ENCODE results near the gene PDGFRB. TPM values are rescaled to one million over a fixed set of nuclear protein-coding genes. Genes with fewer than 3 reads are reported as not detected.

PDGFRB gene
- total and polyA plus RNA-seq, 2 of the 8 experiments (the other 6 are each of a cell fraction or from before 2014, with no cell fraction given) = 4.2 to 13.7 TPM

GRCh38 chr5:150116667-150117400 lies 38.8 kb downstream of the PDGFRB start:
- POLR2A ChIA-PET (ENCODE audit: partially characterized antibody) = no interaction called here
- Histone ChIP-seq H4K5ac (ENCODE audit: insufficient read length, low read depth, low read length) (no peak overlapping the region), H3K9me3 (ENCODE audit: insufficient read depth in 2 of 2, low read depth in 1 of 2, low read length in 1 of 2) (no peaks in the 10 kb centered on the region)
- no peak for TF ChIP-seq SIX5 (IDR thresholded peaks at IDR 0.05; ENCODE audit: low read depth, low read length)
- no peak for TF ChIP-seq NRF1 (IDR thresholded peaks at IDR 0.05; ENCODE audit: low read depth, low read length)
- TF ChIP-seq RAD21 (IDR thresholded peaks at IDR 0.05 in 1 of 2, conservative IDR thresholded peaks at IDR 0.05 in 1 of 2; ENCODE audit: low read depth in 2 of 2, low read length in 2 of 2) = no peak
- no peak for TF ChIP-seq CHD2 (IDR thresholded peaks at IDR 0.05; ENCODE audit: low read length)
- no peak for TF ChIP-seq HDAC6 (IDR thresholded peaks at IDR 0.05; ENCODE audit: low read depth, low read length)
- no peak for TF ChIP-seq ASH2L (IDR thresholded peaks at IDR 0.05; ENCODE audit: low read length)
- TF ChIP-seq JUN (IDR thresholded peaks at IDR 0.05; ENCODE audit: low read depth, low read length) = no peak
- TF ChIP-seq SP2 (IDR thresholded peaks at IDR 0.05; ENCODE audit: low read length) = no peak
- no peak for TF ChIP-seq ATF3 (IDR thresholded peaks at IDR 0.05; ENCODE audit: insufficient read depth, low read depth, low read length)
- TF ChIP-seq TEAD4 (IDR thresholded peaks at IDR 0.05; ENCODE audit: low read depth, low read length) = no peak
- TF ChIP-seq EP300 (IDR thresholded peaks at IDR 0.05; ENCODE audit: borderline replicate concordance in 1 of 2, low read depth in 2 of 2, low read length in 2 of 2) = no peak
- no peak for TF ChIP-seq BACH1 (IDR thresholded peaks at IDR 0.05; ENCODE audit: low read length)
- TF ChIP-seq CEBPB (IDR thresholded peaks at IDR 0.05; ENCODE audit: low read depth, low read length) = no peak

More at GRCh38 chr5:150116667-150117400, 38.8 kb downstream of the PDGFRB start:
- Histone ChIP-seq H2BK120ac (replicated peaks; ENCODE audit: low read depth, low read length) (no peak overlapping the region), H3K79me2 (ENCODE audit: control insufficient read depth in 1 of 2, insufficient read depth in 2 of 2, low read length in 2 of 2) (no peaks in the 10 kb centered on the region), H3K23me2 (ENCODE audit: low read depth, low read length) (no peaks in the 10 kb centered on the region), H3K9ac (replicated peaks in 1 of 4; ENCODE audit: extremely low read depth in 1 of 4, low read depth in 3 of 4, low read length in 3 of 4) (no peak overlapping the region), H2AFZ (ENCODE audit: low read length) (no peak overlapping the region), H3K27me3 (replicated peaks in 1 of 4; ENCODE audit: control insufficient read depth in 3 of 4, extremely low read depth in 1 of 4, insufficient read depth in 3 of 4, low read length in 3 of 4) (no peaks in the 10 kb centered on the region), H4K91ac (replicated peaks; ENCODE audit: insufficient read length, low read length) (no peak overlapping the region), H4K20me1 (replicated peaks in 1 of 2; ENCODE audit: control insufficient read depth in 1 of 2, insufficient read depth in 2 of 2, low read length in 2 of 2) (no peaks in the 10 kb centered on the region), H2BK20ac (ENCODE audit: low read length) (no peak overlapping the region), H3K56ac (replicated peaks; ENCODE audit: insufficient read length, low read depth, low read length) (no peak overlapping the region), H3K4me1 (replicated peaks in 1 of 4; ENCODE audit: control insufficient read depth in 3 of 4, insufficient read depth in 4 of 4, low read length in 3 of 4) (peaks cover 0 to 13% (median 5%) of the 10 kb centered on the region in 4 experiments; a peak in 4 of 7 replicates), H2BK15ac (ENCODE audit: low read length) (no peak overlapping the region), H3K18ac (ENCODE audit: extremely low read depth, low read length) (no peak overlapping the region), H3K23ac (ENCODE audit: insufficient read length) (no peak overlapping the region), H3K36me3 (ENCODE audit: control insufficient read depth in 2 of 4, insufficient read depth in 4 of 4, low read length in 3 of 4) (no peaks in the 10 kb centered on the region), H3K4ac (replicated peaks; ENCODE audit: insufficient read length, low read depth, low read length) (no peak overlapping the region), H2BK12ac (ENCODE audit: low read depth, low read length) (no peak overlapping the region), H3K4me3 (ENCODE audit: extremely low read depth in 1 of 4, insufficient read depth in 2 of 4, low read depth in 3 of 4, low read length in 4 of 4) (no peak overlapping the region), H2BK5ac (ENCODE audit: low read depth, low read length) (no peak overlapping the region), H2AK5ac (ENCODE audit: low read depth, low read length) (no peak overlapping the region), H3K4me2 (ENCODE audit: insufficient read depth in 1 of 2, low read depth in 2 of 2, low read length in 2 of 2) (no peak overlapping the region), H3K27ac (ENCODE audit: low read depth, low read length) (no peak overlapping the region), H4K8ac (ENCODE audit: extremely low read depth, insufficient read depth, low read length) (no peak overlapping the region), H3K79me1 (ENCODE audit: low read depth, low read length) (no peaks in the 10 kb centered on the region), H3K14ac (ENCODE audit: insufficient read length) (no peak overlapping the region)
- WGBS, 2 experiments (ENCODE audit: extremely low coverage in 1 of 2, insufficient coverage in 1 of 2, insufficient read length in 1 of 2, insufficient replicate concordance in 2 of 2, low coverage in 1 of 2, low lambda C conversion rate in 2 of 2, missing lambda C conversion rate in 1 of 2) = 89% methylated on average over 10 of the region's 10 CpGs; no CpG with 5 or more reads in 1 of the 2 experiments
- CTCF ChIA-PET (ENCODE audit: partially characterized antibody) = interaction anchor here (0.6 to 16.9 kb wide), 15 partner anchors 9 to 1038 kb away, joined by 3 to 188 read pairs (median 4); no protein-coding TSS in a partner anchor
- DNase-seq (ENCODE audit: low read depth in 1 of 2, low spot score in 2 of 2) (no peak), FAIRE-seq (no peak)

Measured in H1 (cell line).